ENCODE results near the gene TAGLN2.

TAGLN2 gene

DNA sequence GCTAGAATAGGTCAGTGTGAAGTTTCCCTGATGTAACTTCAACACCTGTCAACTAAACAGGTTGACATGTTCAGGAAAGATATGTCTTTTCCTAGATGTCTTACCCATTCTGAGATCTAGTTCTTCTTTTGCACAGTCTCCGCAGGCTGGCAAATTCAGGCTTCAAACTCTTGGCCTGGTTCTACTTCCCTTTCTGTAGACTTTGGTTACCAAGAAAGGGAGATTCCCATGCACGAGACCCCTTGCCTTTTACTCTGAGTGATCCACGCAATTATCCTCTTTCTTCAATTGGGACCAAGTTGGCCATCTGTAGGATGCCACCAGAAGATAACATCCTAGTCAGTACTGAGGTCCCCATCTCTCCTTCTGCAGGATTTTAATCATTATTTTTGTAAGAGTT, 27.3 kb downstream of the TAGLN2 start:
- DNase-seq: no peak

DNA sequence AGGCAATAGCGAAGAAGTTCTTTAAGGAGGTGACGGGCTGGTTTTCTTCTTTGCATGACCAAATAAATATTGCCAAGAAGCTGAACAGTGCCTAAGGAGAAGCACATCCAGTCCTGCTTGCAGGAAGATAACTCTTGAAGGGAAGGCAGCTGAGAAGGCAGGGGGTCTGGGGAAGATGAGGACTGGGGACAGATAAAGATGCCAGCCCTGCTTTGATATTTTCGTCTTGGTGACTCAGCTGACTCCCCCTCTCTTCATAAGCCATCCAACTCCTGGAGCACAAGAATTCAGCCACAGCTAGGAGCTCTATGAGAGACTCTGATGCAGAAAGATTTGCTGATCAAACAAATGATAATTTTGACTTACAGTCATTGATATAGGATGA, 28.8 kb downstream of the TAGLN2 start:
- DNase-seq: no peak

DNA sequence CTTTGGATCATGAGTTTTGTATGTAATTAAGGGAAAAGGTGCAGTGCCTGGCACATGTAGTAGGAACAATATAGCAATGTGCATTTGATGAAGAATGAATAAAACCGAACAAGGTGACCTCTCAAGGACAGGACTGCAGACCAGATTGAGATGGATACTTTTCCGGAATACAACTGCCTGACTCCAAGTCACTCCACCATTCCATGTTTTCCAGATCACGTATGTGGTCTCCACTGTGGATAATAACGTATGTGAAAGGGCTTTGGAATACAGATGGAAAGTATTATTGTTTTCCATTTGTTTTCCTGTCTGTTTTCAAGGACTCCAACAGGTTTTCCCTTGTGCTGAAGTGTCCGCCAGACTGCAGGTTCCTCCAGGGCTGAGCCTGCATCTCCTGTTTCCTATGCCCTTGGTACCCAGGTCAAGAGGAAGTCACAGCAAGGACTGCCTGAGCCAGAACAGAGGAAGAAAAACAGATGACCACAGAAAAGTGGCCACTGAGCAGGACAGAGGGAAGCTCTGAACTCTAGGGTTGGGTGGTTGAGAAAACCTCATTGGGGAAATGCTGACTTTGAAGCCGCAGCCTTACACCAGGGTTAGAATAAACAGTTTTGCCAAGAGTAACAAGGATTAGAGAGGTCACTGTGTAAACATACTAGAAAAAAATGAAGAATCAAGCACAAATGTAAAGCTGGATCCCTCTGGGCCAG, 29.3 kb downstream of the TAGLN2 start:
- no peak for DNase-seq

DNA sequence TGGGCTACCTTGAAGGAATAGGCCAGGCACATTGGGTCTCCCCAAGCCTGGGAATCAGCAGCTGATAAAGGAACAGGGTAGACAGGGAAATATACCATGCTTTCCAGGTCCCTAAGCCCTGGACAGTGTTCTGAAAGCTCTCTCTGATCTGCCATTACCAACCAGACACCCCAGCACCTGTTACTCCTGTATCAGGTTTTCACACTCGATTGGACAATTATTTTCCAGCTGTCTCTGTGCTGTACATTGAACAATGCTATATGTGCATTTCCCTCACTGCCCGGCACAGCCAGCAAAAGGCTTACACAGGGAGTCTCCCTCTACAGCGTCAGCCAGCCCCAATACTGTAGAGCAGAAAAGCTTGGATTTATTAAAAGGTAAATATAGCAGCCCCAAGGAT, 30.0 kb downstream of the TAGLN2 start:
- DNase-seq: no peak

DNA sequence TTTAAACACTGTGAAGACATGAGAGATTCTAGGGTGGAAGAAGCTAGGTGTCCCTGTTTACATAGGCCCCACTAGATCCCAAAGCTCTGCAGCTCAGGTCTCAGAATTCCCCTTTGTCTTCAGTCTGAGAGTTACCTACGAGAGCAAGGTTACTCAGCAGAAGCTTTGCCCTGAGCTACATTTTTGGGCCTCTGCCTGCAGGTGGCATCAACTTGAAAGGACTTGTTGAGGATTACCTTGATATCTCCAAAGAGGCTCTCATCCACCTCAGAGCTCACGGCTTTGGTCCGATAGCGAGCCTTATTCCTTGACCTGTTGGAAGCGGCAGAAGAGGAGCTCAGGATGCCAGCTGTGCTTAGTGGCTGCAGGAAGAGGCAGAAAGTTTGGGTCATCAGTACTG, 32.4 kb downstream of the TAGLN2 start:
- no peak for DNase-seq

DNA sequence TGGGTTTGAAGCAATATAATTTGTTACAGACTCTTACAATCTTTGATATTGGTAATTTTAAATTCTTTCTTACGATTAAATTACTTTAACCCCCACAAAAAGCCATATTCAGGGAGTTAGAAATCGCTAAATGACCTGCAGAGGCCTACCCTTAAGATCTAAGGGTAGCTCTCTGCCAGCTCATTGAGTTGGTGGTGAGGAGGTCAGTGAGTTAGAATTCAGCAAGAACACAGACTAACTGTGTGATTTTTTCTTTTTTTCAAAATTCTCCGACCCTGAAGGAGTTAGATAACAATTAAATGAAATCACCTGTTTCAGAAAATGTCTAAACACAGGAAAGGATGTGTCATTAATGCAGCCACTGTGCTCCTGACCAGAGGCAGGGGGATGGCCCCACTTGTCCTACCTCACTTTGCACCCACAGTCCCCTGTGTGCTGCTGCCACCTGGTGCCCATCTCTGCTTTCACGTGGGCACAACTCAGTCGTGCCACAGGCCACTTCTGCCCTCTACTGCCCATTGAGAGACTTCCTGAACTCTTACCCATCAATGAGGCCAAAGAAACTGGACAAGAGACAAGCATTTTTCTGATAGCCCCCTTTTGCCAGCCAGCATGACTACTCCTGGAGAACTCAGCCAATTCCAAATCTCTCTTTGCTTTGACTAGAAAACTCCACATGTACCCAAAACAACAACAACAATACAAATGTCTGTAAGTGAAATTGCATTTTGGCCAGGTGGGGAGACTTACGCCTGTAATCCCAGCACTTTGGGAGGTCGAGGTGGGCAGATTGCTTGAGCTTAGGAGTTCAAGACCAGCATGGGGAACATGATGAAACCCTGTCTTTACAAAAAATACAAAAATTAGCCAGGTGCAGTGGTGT, 33.8 kb downstream of the TAGLN2 start:
- peak; percentile 55 for DNase-seq

DNA sequence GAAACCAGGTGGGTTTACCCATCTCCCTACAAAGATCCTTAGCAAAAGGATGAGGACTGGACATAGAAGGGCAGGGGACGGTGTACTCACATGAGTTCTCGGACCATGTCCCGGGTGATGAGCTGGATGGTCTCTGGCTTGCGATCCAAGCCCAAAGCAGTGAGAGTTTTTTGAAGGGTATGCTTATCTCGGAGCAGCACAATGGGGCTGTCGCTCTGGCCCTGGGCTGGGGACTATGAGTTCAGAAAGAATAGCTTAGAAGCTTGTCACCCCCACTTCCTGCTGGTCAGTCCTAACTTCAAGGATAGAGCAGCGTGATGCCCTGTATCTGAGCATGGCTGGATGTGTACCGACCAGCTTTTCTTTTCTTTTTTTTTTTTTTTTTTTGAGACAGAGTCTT, 34.9 kb downstream of the TAGLN2 start:
- DNase-seq: no peak

DNA sequence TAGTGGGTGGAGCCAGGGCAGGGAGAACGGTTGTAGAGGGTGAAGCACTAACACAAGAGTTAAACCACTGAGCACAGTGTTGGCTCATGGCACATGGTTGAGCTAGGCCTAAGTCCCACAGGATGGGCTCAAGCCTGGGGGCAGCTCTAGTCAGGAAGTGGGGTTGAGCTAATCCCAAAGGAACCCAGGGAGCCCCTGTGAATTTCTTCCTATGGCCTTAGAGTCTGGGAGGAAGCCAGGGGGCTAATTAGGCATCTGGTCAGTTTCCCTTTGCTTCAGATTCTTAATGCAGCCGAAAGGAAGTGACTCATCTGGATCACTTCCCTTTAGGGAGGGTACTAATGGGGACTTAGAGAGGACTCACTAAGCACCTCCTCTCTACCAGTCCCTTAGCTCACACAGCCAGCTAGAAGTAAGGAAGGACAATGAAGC, 35.5 kb downstream of the TAGLN2 start:
- no peak for DNase-seq

DNA sequence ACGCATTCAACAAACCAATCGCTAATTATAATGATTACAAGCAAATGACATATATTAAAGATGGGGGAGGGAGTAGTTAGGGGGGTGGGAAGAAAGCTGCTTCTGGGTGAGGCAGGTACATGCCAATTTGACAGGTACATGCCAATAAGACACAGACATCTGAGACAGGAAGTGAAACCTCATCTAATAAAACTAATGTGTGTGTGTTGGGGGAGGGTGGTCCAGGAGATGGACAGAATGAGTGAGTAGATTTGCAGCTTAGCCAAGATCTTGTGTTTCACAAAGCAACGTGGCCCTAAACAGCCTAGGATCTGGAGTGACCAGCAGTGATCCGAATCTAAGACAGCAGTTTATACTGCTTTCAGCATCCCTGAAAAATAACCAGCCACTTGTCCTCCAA, 36.1 kb downstream of the TAGLN2 start:
- no peak for DNase-seq

DNA sequence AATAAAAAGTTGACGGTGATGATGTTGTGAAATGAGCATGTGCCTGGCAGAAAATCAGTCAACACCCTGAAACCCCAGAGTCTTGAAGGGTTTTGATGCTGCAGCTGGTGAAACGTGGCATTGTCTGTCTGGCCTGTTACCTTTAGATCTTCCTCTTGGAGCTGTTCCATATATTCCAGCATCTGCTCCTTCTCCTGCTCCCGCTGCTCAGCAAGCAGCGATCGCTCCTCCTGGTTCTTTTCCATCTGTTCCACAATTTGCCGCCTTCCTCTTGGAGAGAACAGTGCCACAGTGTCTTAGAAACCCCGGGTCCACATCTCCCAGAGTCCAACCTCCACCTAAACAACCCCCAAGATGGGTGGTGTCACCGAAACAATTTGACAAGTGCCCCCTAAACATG, 41.0 kb downstream of the TAGLN2 start:
- DNase-seq: no peak

DNA sequence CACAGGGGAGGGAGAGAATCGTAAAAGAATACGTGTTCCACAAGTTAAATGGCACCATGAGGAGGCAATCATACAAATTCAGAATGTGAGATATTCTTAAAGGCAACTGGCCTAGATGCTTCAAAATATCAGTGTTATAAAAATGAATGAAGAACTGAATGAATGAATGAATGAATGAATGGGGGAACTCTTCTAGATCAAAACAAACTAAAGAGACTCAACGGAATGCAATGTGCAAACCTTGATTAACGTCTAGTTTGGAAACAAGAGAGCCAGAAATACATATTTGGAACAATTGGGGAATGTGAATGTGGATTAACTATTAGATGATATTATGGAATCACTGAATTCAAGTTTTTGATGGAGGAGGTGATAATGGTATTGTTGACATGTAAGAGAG, 42.2 kb downstream of the TAGLN2 start:
- no peak for DNase-seq

DNA sequence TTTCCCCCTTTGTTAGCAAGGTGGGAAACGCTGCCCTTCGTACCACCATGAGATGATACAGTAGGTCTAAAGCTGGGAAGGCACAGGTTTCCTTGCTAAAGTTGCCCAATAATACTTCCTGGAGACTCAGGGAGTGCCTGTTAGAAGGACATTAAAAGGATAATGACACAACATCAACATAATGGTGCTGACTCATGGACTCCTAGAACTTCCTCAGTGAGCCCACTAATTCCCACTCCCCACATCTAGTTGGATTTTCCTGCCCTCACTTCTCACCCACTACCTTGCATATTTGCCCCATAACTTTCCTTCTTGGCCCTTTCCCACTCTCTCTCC, 42.8 kb downstream of the TAGLN2 start:
- no peak for DNase-seq

DNA sequence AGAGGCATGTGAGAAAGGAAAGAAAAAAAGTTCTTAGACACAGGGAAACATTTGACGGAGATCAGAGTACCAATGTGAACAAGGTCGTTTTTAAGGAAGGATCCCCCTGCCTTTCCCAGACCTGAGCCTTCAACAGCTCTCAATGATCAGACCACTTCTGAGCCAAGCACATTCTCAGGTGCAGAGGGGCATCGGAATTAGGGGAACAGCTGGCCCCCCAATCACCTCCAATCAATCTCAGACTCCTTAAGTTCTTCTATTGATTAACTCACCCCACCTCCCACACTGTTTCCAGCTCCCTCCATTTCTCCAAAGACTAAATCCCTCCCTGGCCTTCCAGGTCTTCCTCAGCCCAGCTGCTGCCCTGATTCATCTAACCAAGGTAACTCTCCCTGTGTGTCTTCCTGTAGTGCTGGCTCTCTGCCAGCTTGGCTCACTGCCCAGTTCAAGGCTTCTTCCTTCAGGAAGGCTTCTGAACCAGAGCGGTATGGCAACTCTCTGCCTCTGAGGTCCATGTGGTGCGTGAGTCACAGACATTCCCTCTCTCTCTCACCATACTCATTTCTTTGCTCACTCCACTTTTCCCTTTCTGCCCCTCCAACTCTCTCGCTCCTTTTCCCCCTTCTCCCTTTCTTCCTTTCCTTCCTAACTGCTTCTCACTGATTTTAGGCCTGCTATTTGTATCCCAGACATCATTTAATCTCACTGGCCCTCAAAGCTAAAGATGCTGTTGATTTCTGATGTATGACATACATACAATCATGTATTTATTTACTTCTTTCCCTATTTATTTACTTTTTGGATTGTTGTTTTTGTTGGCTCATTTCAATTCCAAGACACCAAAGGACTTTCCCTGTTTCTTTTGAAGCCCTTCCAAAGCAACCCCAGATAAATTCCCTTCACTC, 43.4 kb downstream of the TAGLN2 start:
- DNase-seq: peak; percentile 15

DNA sequence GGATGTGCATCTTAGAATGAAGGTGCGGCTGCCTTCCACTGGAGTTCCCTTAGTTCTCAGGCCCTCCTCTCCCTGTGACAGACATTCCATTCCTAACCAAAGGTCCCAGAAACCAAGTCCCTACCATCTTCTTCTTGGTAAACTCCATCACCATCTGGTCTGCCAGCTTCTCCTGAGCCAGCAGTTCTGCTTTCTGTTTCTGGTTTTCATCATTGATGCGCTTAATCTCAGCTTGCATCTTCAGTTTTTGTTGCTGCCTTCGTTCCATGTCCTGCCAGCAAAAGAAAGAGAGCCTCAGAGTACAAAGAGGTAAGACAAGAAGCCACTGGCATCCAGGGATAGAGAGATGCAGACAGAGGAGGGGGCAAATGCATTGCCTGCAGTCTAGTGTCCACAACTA, 44.9 kb downstream of the TAGLN2 start:
- no peak for DNase-seq

DNA sequence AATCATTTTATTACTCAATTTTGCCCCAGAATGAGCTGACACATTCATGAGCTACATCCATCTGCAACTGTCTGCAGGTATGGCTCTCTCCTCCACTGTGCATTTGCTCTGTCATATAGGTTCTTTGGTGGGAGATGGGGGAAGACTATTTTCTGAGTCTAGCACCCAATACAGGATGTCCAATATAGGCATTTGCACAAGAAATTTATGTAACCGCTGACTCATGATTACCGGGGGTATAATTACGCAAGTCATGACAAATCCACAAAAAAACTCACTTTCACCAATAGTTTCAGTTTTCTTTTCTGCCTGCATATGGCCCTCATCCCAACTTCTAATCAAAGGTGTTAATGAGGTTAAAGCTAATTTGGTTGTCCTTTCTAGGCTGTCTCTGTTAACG, 45.3 kb downstream of the TAGLN2 start:
- DNase-seq: no peak

DNA sequence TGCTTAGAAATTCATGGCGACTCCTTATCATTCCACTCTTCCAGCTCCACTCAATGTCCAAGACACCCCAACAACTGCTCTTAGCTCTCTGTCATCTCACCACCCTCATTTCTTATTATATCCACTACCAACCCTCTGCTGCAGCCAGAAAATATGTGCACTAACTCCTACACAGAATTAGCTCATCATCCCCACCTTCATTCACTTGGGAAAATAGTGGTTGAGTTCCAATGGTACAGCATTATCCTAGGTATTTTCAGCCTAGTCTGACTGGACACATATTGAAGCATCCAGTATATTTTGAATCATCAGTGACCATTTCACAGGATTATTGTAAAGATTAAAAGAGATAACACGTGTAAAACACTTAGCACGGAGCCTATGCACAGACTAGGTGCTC, 46.2 kb downstream of the TAGLN2 start:
- no peak for DNase-seq

DNA sequence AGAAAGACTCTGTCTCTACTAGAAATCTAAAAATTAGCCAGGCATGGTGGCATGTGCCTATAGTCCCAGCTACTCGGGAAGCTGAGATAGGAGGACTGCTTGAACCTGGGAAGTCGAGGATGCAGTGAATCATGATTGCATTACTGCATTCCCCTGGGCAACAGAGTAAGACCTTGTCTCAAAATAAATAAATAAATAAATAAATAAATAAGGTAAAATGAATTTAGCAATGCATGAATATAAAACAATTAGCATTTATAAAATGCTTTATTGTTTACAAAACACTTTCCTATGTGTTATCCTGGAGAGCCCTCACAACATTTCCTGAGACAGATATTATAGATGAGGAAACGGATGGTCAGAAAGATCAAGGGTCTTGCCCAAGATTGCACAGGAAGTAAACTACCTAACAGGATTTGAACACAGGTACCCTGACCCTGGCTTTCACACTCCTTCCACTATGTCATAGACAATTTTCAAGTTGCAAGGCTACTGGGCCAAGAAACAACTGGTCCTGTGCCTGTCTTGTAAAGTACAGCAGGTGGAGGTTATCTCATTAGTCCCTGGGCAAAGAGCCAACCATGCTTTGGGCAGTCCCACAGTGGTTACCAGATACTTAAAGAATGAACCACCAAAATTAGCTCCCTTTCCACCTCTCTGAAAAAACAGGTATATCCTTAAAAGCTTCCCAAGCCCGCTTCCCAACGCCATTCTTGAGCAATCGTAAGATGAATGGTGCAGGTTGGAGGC, 47.4 kb downstream of the TAGLN2 start:
- DNase-seq: no peak

DNA sequence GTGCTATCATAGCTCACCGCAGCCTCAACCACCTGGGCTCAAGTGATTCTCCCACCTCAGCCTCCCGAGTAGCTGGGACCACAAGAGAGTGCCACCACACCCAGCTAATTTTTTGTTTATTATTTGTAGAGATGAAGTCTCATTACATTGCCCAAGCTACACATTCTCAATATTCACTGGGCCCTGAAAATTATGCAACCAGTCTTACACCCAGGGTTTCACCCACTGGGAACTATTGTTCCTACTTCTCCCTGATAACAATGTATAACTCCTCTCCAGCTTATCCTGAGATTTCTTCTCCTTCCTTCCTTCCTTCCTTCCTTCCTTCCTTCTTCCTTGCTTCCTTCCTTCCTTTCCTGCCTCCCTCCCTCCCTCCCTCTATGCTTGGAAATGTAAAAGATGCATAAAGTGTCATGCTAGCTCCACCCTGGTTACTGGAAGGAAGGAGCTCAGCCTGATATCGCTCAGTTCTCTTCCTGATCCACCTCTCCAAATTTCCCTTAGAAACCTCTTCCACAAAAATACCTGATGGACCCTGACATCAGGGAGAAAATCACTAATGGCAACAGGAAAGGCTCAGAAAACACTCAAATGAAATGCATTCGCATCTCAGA, 51.7 kb downstream of the TAGLN2 start:
- DNase-seq: no peak

DNA sequence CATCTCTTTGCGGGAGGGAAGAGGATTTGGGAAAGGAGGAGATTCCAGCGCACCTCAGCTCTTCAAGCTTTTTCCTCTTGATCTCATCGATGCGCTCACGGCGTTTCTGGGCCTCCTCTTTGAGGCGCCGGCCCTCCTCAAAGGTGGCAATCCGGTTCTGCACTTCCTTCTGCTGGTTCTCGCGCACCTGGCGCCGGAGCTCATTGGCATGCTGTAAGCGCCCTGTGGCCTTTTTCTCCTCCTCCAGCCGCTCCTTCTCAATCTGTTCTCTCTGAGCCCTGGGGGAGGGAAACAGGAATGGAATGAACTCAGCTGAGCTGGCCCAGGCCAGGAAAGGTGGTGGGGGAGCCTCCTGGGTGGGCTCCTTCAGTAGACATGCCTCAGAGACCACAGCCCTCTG, 52.4 kb downstream of the TAGLN2 start:
- DNase-seq: no peak

DNA sequence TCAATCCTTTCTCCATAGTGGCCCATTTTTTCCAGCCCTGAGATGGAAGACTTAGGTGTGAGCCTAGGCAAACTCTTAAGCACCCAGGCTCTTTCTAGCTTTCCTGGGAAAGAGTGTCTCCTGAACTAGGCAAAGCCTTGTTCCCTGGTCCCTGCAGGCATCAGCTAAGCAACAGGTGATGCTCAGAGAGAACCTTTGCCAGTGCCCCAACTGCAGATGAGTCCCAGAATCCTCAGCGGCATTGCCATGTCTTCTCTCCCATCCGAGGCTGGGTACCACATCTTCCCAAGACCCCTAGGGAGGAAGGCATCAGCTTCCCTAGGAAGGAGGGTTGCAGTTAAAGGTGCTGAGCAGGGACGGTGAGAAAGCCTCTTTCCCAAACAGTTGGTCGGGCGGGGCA, 54.6 kb downstream of the TAGLN2 start:
- DNase-seq: no peak

DNA sequence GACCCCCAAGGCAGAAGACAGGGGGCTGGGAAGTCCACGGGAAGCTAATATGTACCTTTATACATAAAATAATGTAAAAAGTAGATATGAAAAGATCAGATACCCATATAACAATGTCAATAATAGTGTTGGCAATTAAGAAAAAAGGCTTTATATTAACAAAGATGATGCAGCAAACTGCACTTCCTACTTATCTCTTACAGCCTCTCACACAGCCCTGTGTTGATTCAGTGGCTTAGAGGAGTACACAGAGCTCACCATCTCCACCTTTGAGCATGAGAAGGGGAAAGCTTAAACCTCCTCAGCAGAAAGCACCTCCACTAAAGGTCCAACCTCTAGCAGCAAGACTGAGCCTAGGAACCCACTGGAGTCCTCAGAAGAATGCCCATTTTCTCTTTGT, 55.7 kb downstream of the TAGLN2 start:
- no peak for DNase-seq

DNA sequence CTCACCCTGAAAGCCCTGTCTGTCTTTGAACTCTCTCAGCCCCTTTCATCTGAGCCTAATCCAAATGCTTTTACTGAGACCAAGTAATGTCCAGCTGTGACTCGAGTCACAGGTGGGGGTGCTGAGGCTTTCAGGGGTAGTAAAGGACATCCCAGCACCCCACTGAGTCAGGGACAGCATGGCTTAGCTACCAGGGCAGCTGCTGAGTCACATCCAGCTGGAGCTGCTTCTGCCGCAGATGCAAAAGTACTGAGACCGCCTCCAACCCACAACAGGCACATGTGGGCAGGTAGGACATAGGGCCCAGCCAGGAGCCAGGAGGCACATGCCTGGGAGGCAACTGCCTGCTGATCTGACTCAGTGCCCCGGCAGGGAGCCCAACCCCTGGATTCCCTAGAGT, 56.1 kb downstream of the TAGLN2 start:
- DNase-seq: no peak
